Loucy (cell line): Measurements from ENCODE around the gene TOP2A.

Experiments
- H2AFZ ChIP-seq: fragments of 200-600 bp; sonication (generic); 2 replicates; pipeline ENCODE4 v1.6.0; 2016; ENCODE audit warnings: antibody characterized with exemption, mild to moderate bottlenecking, low read length, moderate library complexity
- H3F3A ChIP-seq: fragments of 200-600 bp; 2 replicates; pipeline ENCODE4 v1.6.0; 2016; ENCODE audit warnings: antibody characterized with exemption, low read depth, mild to moderate bottlenecking
- H3K27me3 ChIP-seq: fragments of 200-600 bp; sonication (generic); 2 replicates; pipeline ENCODE4 v1.6.1; 2014; ENCODE audit warnings: low read length, mild to moderate bottlenecking; ENCODE audit not compliant: insufficient read depth, poor library complexity, severe bottlenecking
- H3K36me3 ChIP-seq: fragments of 200-600 bp; sonication (generic); 2 replicates; pipeline ENCODE4 v1.6.1; 2016; ENCODE audit warnings: low read length; ENCODE audit not compliant: insufficient read depth
- H3K4me1 ChIP-seq: fragments of 200-600 bp; sonication (generic); 2 replicates; pipeline ENCODE4 v1.5.1; 2014; ENCODE audit warnings: low read length, mild to moderate bottlenecking; ENCODE audit not compliant: insufficient read depth, poor library complexity, severe bottlenecking
- H3K4me2 ChIP-seq: fragments of 200-600 bp; sonication (generic); 2 replicates; pipeline ENCODE4 v1.6.0; 2014; ENCODE audit warnings: antibody characterized with exemption, low read length, low read depth, mild to moderate bottlenecking; ENCODE audit not compliant: poor library complexity, severe bottlenecking
- H3K4me3 ChIP-seq: fragments of 200-600 bp; sonication (generic); 2 replicates; pipeline ENCODE4 v1.5.1; 2014; ENCODE audit warnings: low read length, mild to moderate bottlenecking, mixed read lengths; ENCODE audit not compliant: poor library complexity, severe bottlenecking
- H3K79me2 ChIP-seq: fragments of 200-600 bp; sonication (generic); 2 replicates; pipeline ENCODE4 v1.6.1; 2014; ENCODE audit warnings: low read length; ENCODE audit not compliant: insufficient read depth
- H3K9ac ChIP-seq: fragments of 200-600 bp; sonication (generic); 2 replicates; pipeline ENCODE4 v1.6.0; 2014; ENCODE audit warnings: mild to moderate bottlenecking, low read depth, low read length, moderate library complexity; ENCODE audit not compliant: poor library complexity, severe bottlenecking
- H3K9me2 ChIP-seq: fragments of 200-600 bp; sonication (generic); replicated peaks from 2 replicates; pipeline ENCODE4 v1.6.1; 2016; ENCODE audit warnings: low read depth, low read length, mixed read lengths
- H3K9me3 ChIP-seq: fragments of 200-600 bp; sonication (generic); 2 replicates; pipeline ENCODE4 v1.6.1; 2014; ENCODE audit warnings: mild to moderate bottlenecking, antibody characterized with exemption, low read length, low read depth; ENCODE audit not compliant: insufficient read depth
- H4K20me1 ChIP-seq: fragments of 200-600 bp; sonication (generic); 2 replicates; pipeline ENCODE4 v1.6.0; 2014; ENCODE audit warnings: antibody characterized with exemption, low read length, mild to moderate bottlenecking; ENCODE audit not compliant: insufficient read depth, poor library complexity, severe bottlenecking
- CTCF ChIP-seq: fragments of 200-600 bp; sonication (generic); conservative IDR thresholded peaks from 2 replicates; pipeline ENCODE4 v1.5.1; 2014; ENCODE audit warnings: mild to moderate bottlenecking, antibody characterized with exemption, low read length
- EZH2phosphoT487 ChIP-seq: fragments of 200-600 bp; IDR thresholded peaks from 2 replicates; pipeline ENCODE4 v1.6.1; 2018; ENCODE audit warnings: antibody characterized with exemption, mild to moderate bottlenecking, moderate library complexity, borderline replicate concordance

Gene TOP2A

DNA sequence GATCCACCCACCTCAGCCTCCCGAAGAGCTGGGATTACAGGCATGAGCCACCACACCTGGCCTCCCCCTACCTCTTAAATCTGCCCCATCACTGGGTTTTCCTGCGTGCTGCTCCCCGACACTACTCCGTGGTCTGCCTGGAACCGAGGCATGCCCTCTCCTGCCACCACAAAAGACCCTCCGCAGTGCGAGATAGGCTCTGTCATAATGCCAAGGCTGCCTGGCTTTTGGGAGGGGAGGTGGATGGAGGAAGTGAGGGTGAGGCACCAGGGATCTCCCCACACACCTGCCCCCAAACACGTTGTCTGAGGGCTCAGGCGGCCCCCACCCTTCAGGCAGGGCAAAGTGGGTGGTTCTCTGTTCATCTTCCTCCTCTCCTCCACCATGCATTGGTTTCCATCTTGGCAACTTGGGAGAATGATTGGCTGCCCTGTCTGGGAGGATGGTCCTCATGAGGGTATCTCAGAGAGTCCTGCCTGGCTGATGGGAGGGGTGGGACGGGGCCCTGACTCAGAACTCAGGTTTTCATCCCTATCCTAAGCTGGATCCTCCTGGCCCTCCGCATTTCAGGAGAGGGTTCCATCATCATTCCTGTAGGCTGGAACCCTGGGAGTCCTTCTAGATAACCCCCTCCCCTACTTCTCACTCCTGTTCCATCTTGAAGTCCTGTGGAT lies 48.7 kb upstream of the TOP2A start:
- Histone ChIP-seq H3F3A (no peaks in the 10 kb centered on the region), H4K20me1 (no peaks in the 10 kb centered on the region), H3K79me2 (no peaks in the 10 kb centered on the region), H3K36me3 (no peaks in the 10 kb centered on the region), H3K27me3 (no peaks in the 10 kb centered on the region), H3K4me1 (peaks cover 5% of the 10 kb centered on the region), H2AFZ (no peak overlapping the region), H3K4me2 (no peak overlapping the region), H3K9me2 (no peaks in the 10 kb centered on the region), H3K4me3 (no peak overlapping the region), H3K9me3 (no peaks in the 10 kb centered on the region), H3K9ac (no peak overlapping the region)
- no peak for TF ChIP-seq CTCF
- TF ChIP-seq EZH2phosphoT487: no peak

DNA sequence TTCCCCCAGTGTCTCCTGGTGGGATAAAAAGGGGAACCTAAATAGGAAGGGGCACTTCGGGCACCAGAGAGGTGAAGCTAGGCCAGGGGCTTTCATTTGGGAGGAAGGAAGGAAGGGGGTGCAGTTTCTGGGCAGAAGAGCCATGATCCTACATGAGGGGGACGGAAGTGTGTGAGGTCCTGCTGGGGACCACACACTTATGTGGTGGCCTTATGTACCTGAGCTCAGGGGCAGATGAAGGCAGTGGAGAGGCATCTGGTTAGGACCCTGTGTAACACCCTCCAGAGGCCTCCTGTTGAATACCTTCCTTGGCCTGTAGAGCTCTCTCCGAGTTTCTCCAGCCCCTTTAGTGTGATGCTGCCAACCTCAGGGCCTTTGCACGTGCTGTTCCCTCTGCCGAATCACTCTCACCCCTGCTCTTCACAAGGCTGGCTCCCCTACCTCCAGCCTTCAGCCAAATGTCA lies 46.7 kb upstream of the TOP2A start:
- no peak for TF ChIP-seq CTCF
- Histone ChIP-seq H3K9ac (no peak overlapping the region), H3K4me3 (no peak overlapping the region), H3K27me3 (no peaks in the 10 kb centered on the region), H3K36me3 (no peaks in the 10 kb centered on the region), H3K4me2 (no peak overlapping the region), H3K79me2 (no peaks in the 10 kb centered on the region), H3K4me1 (no peaks in the 10 kb centered on the region), H3K9me2 (no peaks in the 10 kb centered on the region), H2AFZ (no peak overlapping the region), H3K9me3 (no peaks in the 10 kb centered on the region), H4K20me1 (no peaks in the 10 kb centered on the region), H3F3A (no peaks in the 10 kb centered on the region)

DNA sequence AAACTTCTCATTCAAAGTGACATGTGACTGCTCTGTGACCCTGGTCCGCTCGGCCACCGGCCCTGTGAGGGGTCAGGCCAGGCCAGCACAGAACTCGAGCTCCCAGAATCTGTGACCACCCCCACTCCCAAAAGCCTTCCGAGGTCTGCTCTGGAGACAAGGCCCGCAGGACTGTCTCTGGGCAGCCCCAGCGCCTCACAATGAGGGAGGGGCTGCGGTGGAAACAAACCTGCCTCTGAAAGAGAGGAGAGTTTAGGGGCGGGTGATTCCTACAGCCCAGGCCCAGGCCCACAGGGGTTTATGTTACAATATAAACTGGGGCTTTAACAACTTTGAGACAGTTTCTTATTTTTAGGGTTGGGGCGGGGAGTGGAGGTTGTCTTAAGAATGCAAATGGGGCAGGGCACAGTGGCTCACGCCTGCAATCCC lies 45.4 kb upstream of the TOP2A start:
- no peaks in the 10 kb centered on the region for H4K20me1 ChIP-seq
- no peak overlapping the region for H3K4me3 ChIP-seq
- no peaks in the 10 kb centered on the region for H3F3A ChIP-seq
- H3K36me3 ChIP-seq: no peaks in the 10 kb centered on the region
- no peak for TF ChIP-seq EZH2phosphoT487
- no peak for TF ChIP-seq CTCF
- no peak overlapping the region for H3K9ac ChIP-seq
- H3K4me2 ChIP-seq: no peak overlapping the region
- no peak overlapping the region for H2AFZ ChIP-seq
- no peaks in the 10 kb centered on the region for H3K4me1 ChIP-seq
- H3K9me2 ChIP-seq: no peaks in the 10 kb centered on the region
- no peaks in the 10 kb centered on the region for H3K9me3 ChIP-seq
- H3K27me3 ChIP-seq: no peaks in the 10 kb centered on the region
- H3K79me2 ChIP-seq: no peaks in the 10 kb centered on the region
